ENCODE results near the gene NRBF2.

- TF ChIP-seq TAF1 (IDR thresholded peaks at IDR 0.05; ENCODE audit: borderline replicate concordance, low read depth, low read length) (no peak), POLR2A (IDR thresholded peaks at IDR 0.05; ENCODE audit: low read depth, low read length) (no peak), POLR2AphosphoS5 (IDR thresholded peaks at IDR 0.05; ENCODE audit: low read depth, low read length) (no peak)
These were observed 16.6 kb upstream of the NRBF2 start for GRCh38 chr10:63116452-63117072.
